HG03575 (cell line): ENCODE measurements around the gene STK16.
"Not testable (repeated sequence)": the region's sequence is repeated elsewhere in the genome, so short reads cannot be mapped to it uniquely, and the experiment has no call there.

Source experiments
- ATAC-seq: cut with Tn5 transposase; IDR thresholded peaks from one replicate; pipeline ENCODE4 v1.9.1; 2021; ENCODE audit not compliant: unreplicated experiment, insufficient number of reproducible peaks, low FRiP score; ENCODE audit errors: extremely low read depth

The STK16 gene

GRCh38 chr2:219254590-219255201 lies 9.4 kb downstream of the STK16 start:
- no peak for ATAC-seq

- ATAC-seq = not testable (repeated sequence)
Observed at GRCh38 chr2:219258942-219259341, 13.7 kb downstream of the STK16 start.

- no peak for ATAC-seq
Observed at GRCh38 chr2:219261024-219261855, 16.0 kb downstream of the STK16 start.

GRCh38 chr2:219266232-219266631 lies 21.0 kb downstream of the STK16 start:
- ATAC-seq = no peak

GRCh38 chr2:219266886-219267285 lies 21.6 kb downstream of the STK16 start:
- no peak for ATAC-seq

- no peak for ATAC-seq
Observed at GRCh38 chr2:219268294-219268693, 23.0 kb downstream of the STK16 start.

- ATAC-seq = no peak
Observed at GRCh38 chr2:219269362-219270054, 24.2 kb downstream of the STK16 start.

GRCh38 chr2:219270055-219270372 lies 24.7 kb downstream of the STK16 start:
- ATAC-seq = no peak

GRCh38 chr2:219271021-219271420 lies 25.7 kb downstream of the STK16 start:
- ATAC-seq = no peak

GRCh38 chr2:219272356-219272755 lies 27.1 kb downstream of the STK16 start:
- ATAC-seq = no peak

- no peak for ATAC-seq
Observed at GRCh38 chr2:219272995-219273394, 27.7 kb downstream of the STK16 start.

- ATAC-seq = no peak
Observed at GRCh38 chr2:219273937-219274336, 28.7 kb downstream of the STK16 start.

GRCh38 chr2:219274361-219274921 lies 29.2 kb downstream of the STK16 start:
- ATAC-seq = no peak

GRCh38 chr2:219277703-219278654 lies 32.7 kb downstream of the STK16 start:
- no peak for ATAC-seq

- no peak for ATAC-seq
Observed at GRCh38 chr2:219278655-219279150, 33.4 kb downstream of the STK16 start.

GRCh38 chr2:219279151-219279915 lies 34.1 kb downstream of the STK16 start, which contains the start of gene DNAJB2:
Gene DNAJB2, plus strand, starts transcription at chr2:219279366. Its CDS starts 468 bp downstream, at chr2:219279834.
- peak; percentile 77 for ATAC-seq

GRCh38 chr2:219279916-219280516 lies 34.7 kb downstream of the STK16 start:
- no peak for ATAC-seq
